ENCODE measurements around the gene FANCC. TPM values are rescaled to one million over a fixed set of nuclear protein-coding genes. Genes with fewer than 3 reads are reported as not detected.

The FANCC gene
- total RNA-seq, 1 experiment from 2014 or later, result 25.3 TPM

DNA sequence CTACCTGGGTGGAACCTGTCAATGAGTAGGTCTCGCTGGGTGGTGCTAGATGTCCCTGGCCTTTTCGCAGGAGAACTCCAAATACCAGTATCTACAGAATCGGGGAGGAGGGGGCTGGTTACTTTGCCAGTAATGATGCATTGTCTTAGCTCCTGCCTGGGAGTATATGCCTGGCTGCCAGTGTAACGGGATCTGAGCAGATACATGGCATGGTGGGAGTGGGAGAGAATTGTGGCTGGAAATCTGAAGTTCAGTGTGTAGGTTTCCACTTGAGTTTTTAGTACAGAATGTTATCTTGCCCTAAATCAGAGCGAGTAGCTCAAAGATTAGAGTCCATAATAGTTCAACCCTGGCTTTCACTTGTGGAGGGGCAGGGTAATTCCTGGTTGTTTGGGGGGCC lies 38.0 kb upstream of the FANCC start:
- Histone ChIP-seq H3K9me3 (ENCODE audit: low read depth, low read length, poor library complexity, severe bottlenecking) (no peaks in the 10 kb centered on the region), H3K4me3 (ENCODE audit: low read depth, low read length, poor library complexity, severe bottlenecking) (no peak overlapping the region), H3K27me3 (replicated peaks; ENCODE audit: insufficient read depth, low read depth, low read length, poor library complexity) (no peaks in the 10 kb centered on the region), H3K36me3 (ENCODE audit: insufficient read depth, low read length, poor library complexity, severe bottlenecking) (no peaks in the 10 kb centered on the region), H3K4me1 (ENCODE audit: insufficient read depth, low read length, poor library complexity, severe bottlenecking) (no peaks in the 10 kb centered on the region), H3K27ac (ENCODE audit: low read depth, low read length, poor library complexity, severe bottlenecking) (no peak overlapping the region)
- no TSS peak for BruUV-seq (replicated peaks)
- intact Hi-C loops (cut with micrococcal nuclease; ENCODE audit: unreplicated experiment), result no loop called here
- CTCF ChIA-PET, result no interaction called here
- POLR2A ChIA-PET (ENCODE audit: low non-redundant PET), result no interaction called here
- DNase-seq (ENCODE audit: low spot score), result no peak
- TF ChIP-seq, protein P1, sequence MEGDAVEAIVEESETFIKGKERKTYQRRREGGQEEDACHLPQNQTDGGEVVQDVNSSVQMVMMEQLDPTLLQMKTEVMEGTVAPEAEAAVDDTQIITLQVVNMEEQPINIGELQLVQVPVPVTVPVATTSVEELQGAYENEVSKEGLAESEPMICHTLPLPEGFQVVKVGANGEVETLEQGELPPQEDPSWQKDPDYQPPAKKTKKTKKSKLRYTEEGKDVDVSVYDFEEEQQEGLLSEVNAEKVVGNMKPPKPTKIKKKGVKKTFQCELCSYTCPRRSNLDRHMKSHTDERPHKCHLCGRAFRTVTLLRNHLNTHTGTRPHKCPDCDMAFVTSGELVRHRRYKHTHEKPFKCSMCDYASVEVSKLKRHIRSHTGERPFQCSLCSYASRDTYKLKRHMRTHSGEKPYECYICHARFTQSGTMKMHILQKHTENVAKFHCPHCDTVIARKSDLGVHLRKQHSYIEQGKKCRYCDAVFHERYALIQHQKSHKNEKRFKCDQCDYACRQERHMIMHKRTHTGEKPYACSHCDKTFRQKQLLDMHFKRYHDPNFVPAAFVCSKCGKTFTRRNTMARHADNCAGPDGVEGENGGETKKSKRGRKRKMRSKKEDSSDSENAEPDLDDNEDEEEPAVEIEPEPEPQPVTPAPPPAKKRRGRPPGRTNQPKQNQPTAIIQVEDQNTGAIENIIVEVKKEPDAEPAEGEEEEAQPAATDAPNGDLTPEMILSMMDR (conservative IDR thresholded peaks at IDR 0.05; ENCODE audit: low read depth, low read length), result no peak
- no peak for TF ChIP-seq EZH2 (IDR thresholded peaks at IDR 0.05; ENCODE audit: borderline replicate concordance, low read depth, low read length, poor library complexity, severe bottlenecking)

DNA sequence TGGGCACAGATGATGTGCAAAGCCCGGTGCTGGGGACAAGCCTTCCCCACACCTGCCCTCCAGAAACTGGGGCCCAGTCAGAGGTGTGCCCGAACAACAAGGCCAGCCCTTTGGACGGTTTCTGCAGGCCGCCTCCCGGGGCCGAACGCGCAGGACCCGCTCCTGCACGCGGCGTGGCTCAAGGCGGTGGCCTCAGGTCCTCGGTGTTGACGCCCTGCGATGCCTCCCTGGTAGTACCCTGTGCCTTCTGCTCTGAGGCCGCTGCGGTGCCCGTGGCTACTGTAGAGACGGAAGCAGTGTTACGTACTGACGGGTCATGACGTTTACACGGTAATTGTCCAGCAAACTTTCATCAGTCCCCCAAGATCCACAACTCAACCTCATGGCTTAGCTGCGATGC lies 33.5 kb upstream of the FANCC start:
- POLR2A ChIA-PET (ENCODE audit: low non-redundant PET), result no interaction called here
- intact Hi-C loops (cut with micrococcal nuclease; ENCODE audit: unreplicated experiment), result no loop called here
- H3K4me3 ChIP-seq (ENCODE audit: low read depth, low read length, poor library complexity, severe bottlenecking), result no peak overlapping the region
- no TSS peak for BruUV-seq (replicated peaks)
- H3K9me3 ChIP-seq (ENCODE audit: low read depth, low read length, poor library complexity, severe bottlenecking), result no peaks in the 10 kb centered on the region
- TF ChIP-seq, protein P1 (conservative IDR thresholded peaks at IDR 0.05; ENCODE audit: low read depth, low read length), result no peak
- no peak for TF ChIP-seq EZH2 (IDR thresholded peaks at IDR 0.05; ENCODE audit: borderline replicate concordance, low read depth, low read length, poor library complexity, severe bottlenecking)
- no peak for DNase-seq (ENCODE audit: low spot score)
- no peak overlapping the region for H3K27ac ChIP-seq (ENCODE audit: low read depth, low read length, poor library complexity, severe bottlenecking)
- CTCF ChIA-PET, result no interaction called here
- H3K4me1 ChIP-seq (ENCODE audit: insufficient read depth, low read length, poor library complexity, severe bottlenecking), result no peaks in the 10 kb centered on the region
- no peaks in the 10 kb centered on the region for H3K27me3 ChIP-seq (replicated peaks; ENCODE audit: insufficient read depth, low read depth, low read length, poor library complexity)
- H3K36me3 ChIP-seq (ENCODE audit: insufficient read depth, low read length, poor library complexity, severe bottlenecking), result no peaks in the 10 kb centered on the region

DNA sequence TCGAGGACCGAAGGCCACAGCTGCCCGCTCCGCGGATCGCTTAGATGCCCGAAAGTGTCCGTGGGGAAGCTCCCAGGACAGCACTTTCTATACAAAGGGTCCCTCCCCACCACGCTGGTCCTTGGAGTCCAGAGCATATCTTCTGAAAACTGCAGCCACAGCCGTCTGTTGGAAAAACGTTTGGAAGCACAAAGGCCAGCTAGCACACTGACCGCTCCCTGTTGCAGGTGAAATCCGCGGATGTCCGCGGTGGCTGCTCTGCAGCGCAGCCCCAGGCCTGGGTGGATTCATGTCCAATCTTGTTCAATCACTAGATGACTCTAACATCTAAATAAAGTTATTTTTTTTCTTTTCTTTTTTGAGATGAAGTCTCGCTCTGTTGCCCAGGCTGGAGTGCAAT lies 32.8 kb upstream of the FANCC start:
- H3K4me3 ChIP-seq (ENCODE audit: low read depth, low read length, poor library complexity, severe bottlenecking), result no peak overlapping the region
- intact Hi-C loops (cut with micrococcal nuclease; ENCODE audit: unreplicated experiment), result no loop called here
- H3K9me3 ChIP-seq (ENCODE audit: low read depth, low read length, poor library complexity, severe bottlenecking), result no peaks in the 10 kb centered on the region
- ChIA-PET POLR2A (ENCODE audit: low non-redundant PET) (no interaction called here), CTCF (no interaction called here)
- no peaks in the 10 kb centered on the region for H3K27me3 ChIP-seq (replicated peaks; ENCODE audit: insufficient read depth, low read depth, low read length, poor library complexity)
- H3K36me3 ChIP-seq (ENCODE audit: insufficient read depth, low read length, poor library complexity, severe bottlenecking), result no peaks in the 10 kb centered on the region
- no peaks in the 10 kb centered on the region for H3K4me1 ChIP-seq (ENCODE audit: insufficient read depth, low read length, poor library complexity, severe bottlenecking)
- H3K27ac ChIP-seq (ENCODE audit: low read depth, low read length, poor library complexity, severe bottlenecking), result no peak overlapping the region
- no peak for DNase-seq (ENCODE audit: low spot score)
- BruUV-seq (replicated peaks), result no TSS peak
- no peak for TF ChIP-seq EZH2 (IDR thresholded peaks at IDR 0.05; ENCODE audit: borderline replicate concordance, low read depth, low read length, poor library complexity, severe bottlenecking)
- TF ChIP-seq, protein P1 (conservative IDR thresholded peaks at IDR 0.05; ENCODE audit: low read depth, low read length), result no peak
